Measurements from ENCODE around the gene GUCY2D.

The GUCY2D gene

GRCh38 chr17:8012045-8012580, 9.7 kb downstream of the GUCY2D start:
- TF ChIP-seq CTCF (IDR thresholded peaks at IDR 0.05): no peak
- H3K4me1 ChIP-seq (ENCODE audit: control insufficient read depth in 1 of 2, insufficient read depth in 1 of 2, low read depth in 1 of 2, low read length in 1 of 2): peaks cover 14 to 23% of the 10 kb centered on the region in 2 experiments
- no peak overlapping the region for H3K27ac ChIP-seq

GRCh38 chr17:8012996-8013640, 10.7 kb downstream of the GUCY2D start:
- Histone ChIP-seq H3K27me3 (peaks cover 55% of the 10 kb centered on the region), H3K36me3 (no peaks in the 10 kb centered on the region), H3K4me3 (ENCODE audit: low read depth in 1 of 2, low read length in 1 of 2) (no peak overlapping the region), H3K4me1 (ENCODE audit: control insufficient read depth in 1 of 2, insufficient read depth in 1 of 2, low read depth in 1 of 2, low read length in 1 of 2) (peaks cover 24 to 33% of the 10 kb centered on the region in 2 experiments), H3K9me3 (no peaks in the 10 kb centered on the region), H3K27ac (no peak overlapping the region)
- no peak for TF ChIP-seq CTCF (IDR thresholded peaks at IDR 0.05)

More at GRCh38 chr17:8012045-8012580, 9.7 kb downstream of the GUCY2D start:
- Histone ChIP-seq H3K4me3 (ENCODE audit: low read depth in 1 of 2, low read length in 1 of 2) (no peak overlapping the region), H3K27me3 (peaks cover 60% of the 10 kb centered on the region), H3K36me3 (no peaks in the 10 kb centered on the region), H3K9me3 (no peaks in the 10 kb centered on the region)

- no peak overlapping the region for H3K4me3 ChIP-seq (ENCODE audit: low read depth in 1 of 2, low read length in 1 of 2)
- H3K36me3 ChIP-seq: no peaks in the 10 kb centered on the region
- H3K9me3 ChIP-seq: no peaks in the 10 kb centered on the region
- H3K27me3 ChIP-seq: peaks cover 55% of the 10 kb centered on the region
- TF ChIP-seq CTCF (IDR thresholded peaks at IDR 0.05): no peak
- H3K27ac ChIP-seq: no peak overlapping the region
- H3K4me1 ChIP-seq (ENCODE audit: control insufficient read depth in 1 of 2, insufficient read depth in 1 of 2, low read depth in 1 of 2, low read length in 1 of 2): peaks cover 33 to 42% of the 10 kb centered on the region in 2 experiments
Observed at GRCh38 chr17:8013731-8014557, 11.5 kb downstream of the GUCY2D start.

GRCh38 chr17:8014558-8014850, 12.1 kb downstream of the GUCY2D start:
- H3K9me3 ChIP-seq: no peaks in the 10 kb centered on the region
- H3K4me3 ChIP-seq (ENCODE audit: low read depth in 1 of 2, low read length in 1 of 2): no peak overlapping the region
- no peaks in the 10 kb centered on the region for H3K36me3 ChIP-seq
- peaks cover 38 to 47% of the 10 kb centered on the region in 2 experiments for H3K4me1 ChIP-seq (ENCODE audit: control insufficient read depth in 1 of 2, insufficient read depth in 1 of 2, low read depth in 1 of 2, low read length in 1 of 2)
- TF ChIP-seq CTCF (IDR thresholded peaks at IDR 0.05): no peak
- H3K27me3 ChIP-seq: peaks cover 55% of the 10 kb centered on the region
- no peak overlapping the region for H3K27ac ChIP-seq

- TF ChIP-seq CTCF (IDR thresholded peaks at IDR 0.05): no peak
- Histone ChIP-seq H3K4me3 (ENCODE audit: low read depth in 1 of 2, low read length in 1 of 2) (peak overlapping the region; percentile 69 to 74), H3K36me3 (no peaks in the 10 kb centered on the region), H3K9me3 (no peaks in the 10 kb centered on the region), H3K27ac (peak overlapping the region; percentile 84), H3K27me3 (peaks cover 55% of the 10 kb centered on the region), H3K4me1 (ENCODE audit: control insufficient read depth in 1 of 2, insufficient read depth in 1 of 2, low read depth in 1 of 2, low read length in 1 of 2) (peaks cover 47 to 56% of the 10 kb centered on the region in 2 experiments)
Observed at GRCh38 chr17:8015236-8015956, 13.0 kb downstream of the GUCY2D start.

Measured in neutrophil (primary cell).